HepG2 (cell line): Measurements from ENCODE around the gene INTS14. TPM values are rescaled to one million over a fixed set of nuclear protein-coding genes. Genes with fewer than 3 reads are reported as not detected.

Experiments used
- ATAC-seq: fragments of 200-7000 bp; cut with Tn5 transposase; 3 replicates; pipeline ENCODE4 v1.9.1; 2020; ENCODE audit warnings: mild to moderate bottlenecking, moderate library complexity
- BruUV-seq: library from RNA; stranded (reverse); fragments of 400-500 nt; replicated peaks from 2 replicates; lab custom pipeline; 2021; lab: Mats Ljungman, UMichigan
- CTCF ChIA-PET: fragments of 300-600 bp; formaldehyde crosslinking; extraction: SDS; loops from one replicate; lab custom pipeline; 2021; ENCODE audit warnings: low total read pairs, inconsistent platforms, low intra/inter-chr PET ratio; lab: Yijun Ruan, JAX
- POLR2A ChIA-PET: fragments of 350-600 bp; sonication (Branson Sonifier 250); formaldehyde crosslinking; loops from one replicate; lab custom pipeline; 2020; ENCODE audit warnings: antibody characterized with exemption, inconsistent platforms; lab: Yijun Ruan, JAX
- DNase-seq: peaks from one replicate; pipeline ENCODE4 v3.0.0-alpha.2; 2015; ENCODE audit warnings: low spot score
- FAIRE-seq: peaks from 3 replicates; lab custom pipeline; 2011; peaks lifted over from hg19 to GRCh38; lab: Jason Lieb, UNC
- H2AFZ ChIP-seq: one replicate; pipeline ENCODE4 v1.6.1; 2011; ENCODE audit warnings: low read length, inconsistent platforms
- H3K27ac ChIP-seq: fragments of 300-600 bp; 3 replicates; pipeline ENCODE4 v1.8.0; 2011; ENCODE audit warnings: mixed run types, mild to moderate bottlenecking, mixed read lengths, low read length, inconsistent platforms; ENCODE audit not compliant: insufficient read depth; ENCODE audit errors: extremely low read length
- H3K27me3 ChIP-seq, 2 experiments: fragments of 200-600 bp in 1 of 2; 2 replicates in 1 of 2; 3 replicates in 1 of 2; pipeline versions ENCODE4 v1.6.0 to v1.8.0; 2011; ENCODE audit warnings: low read length in 2 of 2, mild to moderate bottlenecking in 2 of 2, moderate library complexity in 2 of 2, inconsistent platforms in 1 of 2; ENCODE audit not compliant: insufficient read depth in 2 of 2, control insufficient read depth in 1 of 2
- H3K36me3 ChIP-seq, 2 experiments: fragments of 200-600 bp in 1 of 2; replicated peaks in 1 of 2; 2 replicates in 1 of 2; 3 replicates in 1 of 2; pipeline versions ENCODE4 v1.5.1 to v1.8.0; 2011; ENCODE audit warnings: low read length in 2 of 2, inconsistent platforms in 1 of 2; ENCODE audit not compliant: insufficient read depth in 2 of 2, control insufficient read depth in 1 of 2
- H3K4me1 ChIP-seq: 2 replicates; pipeline ENCODE4 v1.5.1; 2012; ENCODE audit warnings: low read length, inconsistent platforms; ENCODE audit not compliant: insufficient read depth
- H3K4me2 ChIP-seq: 2 replicates; pipeline ENCODE4 v1.6.0; 2011; ENCODE audit warnings: low read depth, low read length, inconsistent platforms
- H3K4me3 ChIP-seq, 3 experiments: fragments of 200-600 bp in 1 of 3; sonication (generic), shearing (Covaris generic) in 1 of 3; replicated peaks in 1 of 3; 2 replicates each; pipeline ENCODE4 v1.5.1; 2011 to 2016; ENCODE audit warnings: low read length in 3 of 3, inconsistent platforms in 2 of 3, low read depth in 2 of 3, mild to moderate bottlenecking in 2 of 3, control low read depth in 1 of 3, mixed read lengths in 1 of 3; ENCODE audit not compliant: insufficient read depth in 1 of 3
- H3K79me2 ChIP-seq: one replicate; pipeline ENCODE4 v1.6.1; 2011; ENCODE audit warnings: low read length, inconsistent platforms; ENCODE audit not compliant: insufficient read depth
- H3K9ac ChIP-seq: 2 replicates; pipeline ENCODE4 v1.6.0; 2011; ENCODE audit warnings: mild to moderate bottlenecking, low read depth, low read length, inconsistent platforms; ENCODE audit not compliant: insufficient read depth
- H3K9me3 ChIP-seq: 2 replicates; pipeline ENCODE4 v1.5.1; 2012; ENCODE audit warnings: mild to moderate bottlenecking, low read length
- H4K20me1 ChIP-seq: 2 replicates; pipeline ENCODE4 v1.6.0; 2011; ENCODE audit warnings: inconsistent platforms, mild to moderate bottlenecking, low read length, moderate library complexity; ENCODE audit not compliant: insufficient read depth
- CHD4 ChIP-seq: fragments of 200-600 bp; sonication (generic); IDR thresholded peaks from 2 replicates; pipeline ENCODE4 v1.7.0; 2017; ENCODE audit warnings: mild to moderate bottlenecking, low read length, borderline replicate concordance
- CTCF ChIP-seq: sonication (generic); formaldehyde crosslinking; IDR thresholded peaks from 2 replicates; pipeline ENCODE4 v1.5.0; 2020; ENCODE audit warnings: mild to moderate bottlenecking, missing genetic modification reagents, moderate library complexity
- HCFC1 ChIP-seq: fragments of 150-350 bp; IDR thresholded peaks from 2 replicates; pipeline ENCODE4 v1.6.1; 2014; ENCODE audit warnings: low read depth, low read length
- HNRNPLL ChIP-seq: fragments of 200-400 bp; formaldehyde crosslinking; IDR thresholded peaks from 2 replicates; pipeline ENCODE4 v1.6.1; 2017; ENCODE audit warnings: mild to moderate bottlenecking, low read depth, low read length; ENCODE audit not compliant: poor library complexity, severe bottlenecking
- HOXD1 ChIP-seq: sonication (generic); formaldehyde crosslinking; IDR thresholded peaks from 2 replicates; pipeline ENCODE4 v1.5.0; 2020; ENCODE audit warnings: missing genetic modification reagents
- KDM6A ChIP-seq: IDR thresholded peaks from 2 replicates; pipeline ENCODE4 v1.6.1; 2016; ENCODE audit warnings: low read depth
- NFRKB ChIP-seq: fragments of 450-650 bp; IDR thresholded peaks from 2 replicates; pipeline ENCODE4 v1.6.1; 2017
- PRDM4 ChIP-seq: sonication (generic); formaldehyde crosslinking; IDR thresholded peaks from 2 replicates; pipeline ENCODE4 v1.9.0; 2021; ENCODE audit warnings: missing genetic modification reagents, borderline replicate concordance
- RARG ChIP-seq: sonication (generic); formaldehyde crosslinking; IDR thresholded peaks from 2 replicates; pipeline ENCODE4 v1.4.0; 2020; ENCODE audit warnings: low read depth, mild to moderate bottlenecking, missing genetic modification reagents
- SSRP1 ChIP-seq: IDR thresholded peaks from 2 replicates; pipeline ENCODE4 v1.6.1; 2016; ENCODE audit warnings: control low read depth
- ZMYM3 ChIP-seq: sonication (generic); formaldehyde crosslinking; IDR thresholded peaks from 2 replicates; pipeline ENCODE4 v1.5.1; 2020; ENCODE audit warnings: mild to moderate bottlenecking, missing genetic modification reagents
- ZNF350 ChIP-seq: sonication (generic); formaldehyde crosslinking; IDR thresholded peaks from 2 replicates; pipeline ENCODE4 v1.4.0; 2020; ENCODE audit warnings: mild to moderate bottlenecking, low read depth, missing genetic modification reagents, borderline replicate concordance
- ZNF510 ChIP-seq: sonication (generic); formaldehyde crosslinking; IDR thresholded peaks from 2 replicates; pipeline ENCODE4 v1.4.0; 2020; ENCODE audit warnings: low read depth, mild to moderate bottlenecking, missing genetic modification reagents
- ZNF530 ChIP-seq: sonication (generic); formaldehyde crosslinking; IDR thresholded peaks from 2 replicates; pipeline ENCODE4 v1.5.0; 2020; ENCODE audit warnings: low read depth, mild to moderate bottlenecking, missing genetic modification reagents
- WGBS: methylation state at CpG from one replicate; pipeline ENCODE4 v1.1.6; 2017; ENCODE audit warnings: low lambda C conversion rate; 5-methylcytosine and 5-hydroxymethylcytosine counted together
- in situ Hi-C: cut with HindIII; loops from 2 replicates; pipeline ENCODE4 v1.10.0; 2017; ENCODE audit warnings: low pct_unique_long_range_greater_than_20kb; ENCODE audit not compliant: extremely low pct_ligation_motif_present
- intact Hi-C: fragments of 100-400 bp; cut with micrococcal nuclease; formaldehyde crosslinking; loops from one replicate; pipeline ENCODE4 v1.10.0; 2022; ENCODE audit not compliant: unreplicated experiment
- polyA plus RNA-seq, 8 experiments: library from polyadenylated mRNA; depleted of rRNA in 3 of 8; stranded (reverse) in 7 of 8; unstranded in 1 of 8; fragments of >200 nt; fragmentation: Illumina TruSeq in 4 of 8; extraction: Trizol in 4 of 8; gene quantifications; 2 replicates each; pipeline versions ENCODE4 v1.2.1 to v1.2.3, GENCODE V29; 2011 to 2016; ENCODE audit warnings: low read depth in 4 of 8, missing spikeins in 1 of 8, mixed read lengths in 1 of 8; ENCODE audit not compliant: insufficient read depth in 1 of 8
- total RNA-seq, 5 experiments: library from RNA; depleted of rRNA; stranded (reverse); fragments of >200 nt; fragmentation: Illumina TruSeq; extraction: Trizol; gene quantifications; 2 replicates each; pipeline ENCODE4 v1.2.3, GENCODE V29; 2016; ENCODE audit warnings: low read depth in 1 of 5
- TF ChIP-seq, protein P1 (sequence below): sonication (generic); formaldehyde crosslinking; IDR thresholded peaks from 2 replicates; pipeline ENCODE4 v1.9.0; 2021; ENCODE audit warnings: missing genetic modification reagents, borderline replicate concordance
- TF ChIP-seq, protein P2 (sequence below): sonication (generic); formaldehyde crosslinking; IDR thresholded peaks from 2 replicates; pipeline ENCODE4 v1.5.0; 2020; ENCODE audit warnings: missing genetic modification reagents
- TF ChIP-seq, protein P3 (sequence below): sonication (generic); formaldehyde crosslinking; IDR thresholded peaks from 2 replicates; pipeline ENCODE4 v1.4.0; 2020; ENCODE audit warnings: missing genetic modification reagents

Gene INTS14
- total and polyA plus RNA-seq, 2 of the 13 experiments (the other 11 are each of a cell fraction or from before 2014, with no cell fraction given): 41.4 to 52.0 TPM

- TF ChIP-seq, protein P1, sequence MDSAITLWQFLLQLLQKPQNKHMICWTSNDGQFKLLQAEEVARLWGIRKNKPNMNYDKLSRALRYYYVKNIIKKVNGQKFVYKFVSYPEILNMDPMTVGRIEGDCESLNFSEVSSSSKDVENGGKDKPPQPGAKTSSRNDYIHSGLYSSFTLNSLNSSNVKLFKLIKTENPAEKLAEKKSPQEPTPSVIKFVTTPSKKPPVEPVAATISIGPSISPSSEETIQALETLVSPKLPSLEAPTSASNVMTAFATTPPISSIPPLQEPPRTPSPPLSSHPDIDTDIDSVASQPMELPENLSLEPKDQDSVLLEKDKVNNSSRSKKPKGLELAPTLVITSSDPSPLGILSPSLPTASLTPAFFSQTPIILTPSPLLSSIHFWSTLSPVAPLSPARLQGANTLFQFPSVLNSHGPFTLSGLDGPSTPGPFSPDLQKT (CRISPR knock-in tag): no peak
- no peak for TF ChIP-seq ZNF350 (CRISPR knock-in tag)
- no peak for TF ChIP-seq KDM6A (CRISPR knock-in tag)
- TF ChIP-seq SSRP1 (CRISPR knock-in tag): no peak
Measured at GRCh38 chr15:65632780-65633375, 21.9 kb upstream of the INTS14 start (continued).

DNA sequence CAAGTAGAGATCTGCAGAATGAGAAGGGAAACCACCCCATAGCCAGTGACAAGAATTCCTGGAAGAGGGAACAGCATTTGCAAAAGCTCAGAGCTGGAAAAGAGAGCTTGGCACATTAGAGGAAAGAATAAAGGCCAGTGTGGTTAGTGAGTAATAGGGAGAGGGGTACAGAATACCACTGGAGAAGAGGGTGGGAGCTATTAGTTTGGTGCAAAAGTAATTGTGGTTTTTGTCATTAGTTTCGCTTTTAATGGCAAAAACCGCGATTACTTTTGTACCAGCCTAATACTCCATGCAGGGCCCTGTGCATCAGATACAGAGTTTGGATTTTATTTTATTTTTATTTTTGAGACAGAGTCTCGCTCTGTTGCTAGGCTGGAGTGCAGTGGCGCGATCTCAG is 20.6 kb upstream of the INTS14 start:
- no peak overlapping the region for H3K9ac ChIP-seq
- ATAC-seq (no peak), DNase-seq (no peak), FAIRE-seq (no peak)
- in situ Hi-C loops: loop anchor here (25.0 kb wide), 1 partner anchor 231 kb away; the partner anchor contains the start of gene RAB11A
- H2AFZ ChIP-seq: no peak overlapping the region
- H3K79me2 ChIP-seq: no peaks in the 10 kb centered on the region
- no peak overlapping the region for H3K27ac ChIP-seq
- H3K27me3 ChIP-seq: no peaks in the 10 kb centered on the region
- no peak overlapping the region for H3K4me2 ChIP-seq
- H3K36me3 ChIP-seq: no peaks in the 10 kb centered on the region; a peak in 1 of 5 replicates
- intact Hi-C loops: no loop called here
- no peaks in the 10 kb centered on the region for H4K20me1 ChIP-seq
- BruUV-seq: no TSS peak
- no peaks in the 10 kb centered on the region for H3K9me3 ChIP-seq
- CTCF ChIA-PET: no interaction called here
- 96% methylated on average over 6 of the region's 6 CpGs for WGBS
- POLR2A ChIA-PET: no interaction called here
- peaks cover 22% of the 10 kb centered on the region for H3K4me1 ChIP-seq
- no peak overlapping the region for H3K4me3 ChIP-seq
- no peak for TF ChIP-seq CHD4
- no peak for TF ChIP-seq HNRNPLL
- no peak for TF ChIP-seq ZNF510 (CRISPR knock-in tag)
- TF ChIP-seq HCFC1: no peak
- no peak for TF ChIP-seq RARG (CRISPR knock-in tag)
- no peak for TF ChIP-seq PRDM4 (CRISPR knock-in tag)
- TF ChIP-seq, protein P2, sequence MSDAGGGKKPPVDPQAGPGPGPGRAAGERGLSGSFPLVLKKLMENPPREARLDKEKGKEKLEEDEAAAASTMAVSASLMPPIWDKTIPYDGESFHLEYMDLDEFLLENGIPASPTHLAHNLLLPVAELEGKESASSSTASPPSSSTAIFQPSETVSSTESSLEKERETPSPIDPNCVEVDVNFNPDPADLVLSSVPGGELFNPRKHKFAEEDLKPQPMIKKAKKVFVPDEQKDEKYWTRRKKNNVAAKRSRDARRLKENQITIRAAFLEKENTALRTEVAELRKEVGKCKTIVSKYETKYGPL (CRISPR knock-in tag): no peak
- no peak for TF ChIP-seq ZNF530
- TF ChIP-seq CTCF (CRISPR knock-in tag): no peak
- TF ChIP-seq ZMYM3 (CRISPR knock-in tag): no peak
- TF ChIP-seq HOXD1 (CRISPR knock-in tag): no peak
- TF ChIP-seq NFRKB: no peak
- TF ChIP-seq, protein P3, sequence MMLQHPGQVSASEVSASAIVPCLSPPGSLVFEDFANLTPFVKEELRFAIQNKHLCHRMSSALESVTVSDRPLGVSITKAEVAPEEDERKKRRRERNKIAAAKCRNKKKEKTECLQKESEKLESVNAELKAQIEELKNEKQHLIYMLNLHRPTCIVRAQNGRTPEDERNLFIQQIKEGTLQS (CRISPR knock-in tag): no peak
